Neuron (in vitro differentiated cells): ENCODE data around the gene LY6G6D.
A peak's percentile ranks its signal among the peaks of the same experiment; 100 is the strongest.

Experiments used
- H2AFZ ChIP-seq: one replicate; pipeline ENCODE4 v1.6.1; 2013; ENCODE audit warnings: low read depth, mild to moderate bottlenecking, inconsistent platforms, low read length, moderate library complexity
- H3K27me3 ChIP-seq: one replicate; pipeline ENCODE4 v1.6.1; 2013; ENCODE audit warnings: low read length; ENCODE audit not compliant: insufficient read depth
- H3K36me3 ChIP-seq: one replicate; pipeline ENCODE4 v1.6.1; 2013; ENCODE audit warnings: low read length; ENCODE audit not compliant: insufficient read depth
- H3K4me1 ChIP-seq: one replicate; pipeline ENCODE4 v1.6.1; 2013; ENCODE audit warnings: low read length; ENCODE audit not compliant: insufficient read depth
- H3K4me3 ChIP-seq: 2 replicates; pipeline ENCODE4 v1.5.1; 2013; ENCODE audit warnings: mild to moderate bottlenecking, low read length, moderate library complexity
- H3K9me3 ChIP-seq: one replicate; pipeline ENCODE4 v1.6.1; 2013; ENCODE audit warnings: low read length

LY6G6D gene

DNA sequence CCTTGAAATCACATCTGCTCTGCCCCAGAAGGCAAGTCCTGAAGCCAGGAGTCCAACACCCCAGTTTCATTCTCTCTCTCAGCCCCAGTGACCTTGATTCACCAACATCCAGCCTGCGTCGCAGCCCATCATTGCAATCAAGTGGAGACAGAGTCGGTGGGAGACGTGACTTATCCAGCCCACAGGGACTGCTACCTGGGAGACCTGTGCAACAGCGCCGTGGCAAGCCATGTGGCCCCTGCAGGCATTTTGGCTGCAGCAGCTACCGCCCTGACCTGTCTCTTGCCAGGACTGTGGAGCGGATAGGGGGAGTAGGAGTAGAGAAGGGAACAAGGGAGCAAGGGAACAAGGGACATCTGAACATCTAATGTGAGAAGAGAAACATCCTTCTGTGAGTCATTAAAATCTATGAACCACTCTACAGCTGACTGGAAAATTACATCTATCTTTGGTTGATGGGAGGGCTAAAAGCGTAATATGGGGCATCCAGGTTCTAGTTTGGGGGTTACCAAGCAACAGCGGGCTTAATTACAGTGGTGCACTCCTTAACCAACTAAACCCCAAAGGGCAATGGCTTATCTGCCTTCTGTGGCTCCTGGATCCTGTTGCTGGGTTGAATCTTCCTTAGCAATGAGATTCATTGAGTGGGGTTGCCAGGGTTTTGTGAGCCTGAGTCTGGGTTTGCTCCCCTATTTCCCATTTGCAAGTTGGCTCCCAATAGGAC is 2.5 kb downstream of the LY6G6D start:
- Histone ChIP-seq H3K36me3 (no peaks in the 10 kb centered on the region), H3K4me1 (peaks cover 14% of the 10 kb centered on the region), H3K4me3 (no peak overlapping the region), H3K27me3 (no peaks in the 10 kb centered on the region), H2AFZ (no peak overlapping the region), H3K9me3 (no peaks in the 10 kb centered on the region)

DNA sequence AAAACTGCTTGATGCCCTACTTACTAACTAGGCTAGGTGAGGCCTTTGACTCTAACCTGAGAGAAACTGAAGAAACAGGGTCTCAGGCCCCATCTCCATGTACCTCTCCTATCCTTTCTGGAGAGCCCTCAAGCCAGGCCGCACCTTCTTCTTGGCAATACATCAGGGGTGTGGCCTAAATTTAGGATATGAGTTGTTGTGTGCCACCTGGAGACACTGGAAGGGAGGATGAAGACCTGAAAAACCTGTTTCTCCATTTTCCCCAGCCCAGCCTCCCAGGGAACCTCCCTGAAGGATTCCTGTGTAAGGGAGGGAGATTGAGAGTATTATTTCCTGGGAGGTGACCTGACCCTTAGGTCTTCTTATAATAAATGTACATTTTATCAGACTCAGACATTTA is 3.1 kb downstream of the LY6G6D start:
- H3K27me3 ChIP-seq, result no peaks in the 10 kb centered on the region
- no peaks in the 10 kb centered on the region for H3K9me3 ChIP-seq
- peaks cover 13% of the 10 kb centered on the region for H3K4me1 ChIP-seq
- H2AFZ ChIP-seq, result no peak overlapping the region
- no peak overlapping the region for H3K4me3 ChIP-seq
- H3K36me3 ChIP-seq, result no peaks in the 10 kb centered on the region

DNA sequence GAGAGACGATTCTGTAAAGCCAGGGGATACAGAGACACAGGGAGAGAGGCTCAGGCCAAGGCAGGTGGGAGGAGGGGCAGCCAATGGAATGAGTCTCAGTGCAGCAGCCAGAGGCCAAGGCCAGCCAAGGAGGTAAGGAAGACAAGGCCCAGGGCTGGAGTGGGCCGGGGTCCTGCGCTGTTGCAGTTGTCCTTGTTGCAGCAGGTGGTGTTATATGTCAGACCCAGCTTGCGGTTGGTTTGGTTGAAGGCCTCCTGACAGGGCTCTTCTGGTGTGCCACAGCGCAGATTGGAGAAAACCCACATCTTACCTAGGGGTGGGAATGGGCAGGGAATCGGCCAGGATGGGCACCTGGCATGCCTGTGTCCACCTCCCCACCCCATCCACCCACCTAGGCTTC is 3.9 kb downstream of the LY6G6D start:
- Histone ChIP-seq H3K4me3 (no peak overlapping the region), H3K36me3 (no peaks in the 10 kb centered on the region), H3K9me3 (no peaks in the 10 kb centered on the region), H2AFZ (no peak overlapping the region), H3K27me3 (no peaks in the 10 kb centered on the region), H3K4me1 (peaks cover 5% of the 10 kb centered on the region)

DNA sequence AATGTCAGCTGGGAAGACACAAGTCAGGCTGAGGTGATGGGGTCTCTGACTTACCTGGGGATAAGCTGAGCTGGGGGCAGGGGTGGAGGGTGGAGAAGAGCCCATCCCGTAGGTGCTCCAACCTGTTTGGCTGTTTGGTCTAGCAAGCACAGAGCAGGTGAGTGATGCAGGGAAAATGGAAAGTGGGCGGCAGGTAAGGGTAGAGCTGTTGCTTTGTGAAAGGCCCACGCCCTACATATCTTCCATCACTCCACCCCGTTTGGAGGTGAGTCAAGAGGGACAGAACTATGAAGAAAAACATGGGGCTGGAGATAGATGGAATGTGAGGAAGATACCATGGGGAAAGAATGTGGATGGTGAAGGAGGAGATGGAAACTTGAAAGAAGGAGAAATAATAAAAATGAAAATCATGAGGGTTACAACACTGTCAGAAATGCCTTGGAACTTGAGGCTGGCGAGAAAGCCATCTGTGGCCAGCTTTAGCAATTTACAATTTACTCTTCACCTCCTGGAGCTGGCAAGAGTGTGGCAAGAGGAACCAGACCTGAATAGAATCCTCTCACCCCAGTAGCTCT is 5.1 kb downstream of the LY6G6D start:
- Histone ChIP-seq H3K36me3 (peaks cover 3% of the 10 kb centered on the region), H3K4me1 (no peaks in the 10 kb centered on the region), H3K9me3 (no peaks in the 10 kb centered on the region), H3K4me3 (no peak overlapping the region), H2AFZ (no peak overlapping the region), H3K27me3 (no peaks in the 10 kb centered on the region)

DNA sequence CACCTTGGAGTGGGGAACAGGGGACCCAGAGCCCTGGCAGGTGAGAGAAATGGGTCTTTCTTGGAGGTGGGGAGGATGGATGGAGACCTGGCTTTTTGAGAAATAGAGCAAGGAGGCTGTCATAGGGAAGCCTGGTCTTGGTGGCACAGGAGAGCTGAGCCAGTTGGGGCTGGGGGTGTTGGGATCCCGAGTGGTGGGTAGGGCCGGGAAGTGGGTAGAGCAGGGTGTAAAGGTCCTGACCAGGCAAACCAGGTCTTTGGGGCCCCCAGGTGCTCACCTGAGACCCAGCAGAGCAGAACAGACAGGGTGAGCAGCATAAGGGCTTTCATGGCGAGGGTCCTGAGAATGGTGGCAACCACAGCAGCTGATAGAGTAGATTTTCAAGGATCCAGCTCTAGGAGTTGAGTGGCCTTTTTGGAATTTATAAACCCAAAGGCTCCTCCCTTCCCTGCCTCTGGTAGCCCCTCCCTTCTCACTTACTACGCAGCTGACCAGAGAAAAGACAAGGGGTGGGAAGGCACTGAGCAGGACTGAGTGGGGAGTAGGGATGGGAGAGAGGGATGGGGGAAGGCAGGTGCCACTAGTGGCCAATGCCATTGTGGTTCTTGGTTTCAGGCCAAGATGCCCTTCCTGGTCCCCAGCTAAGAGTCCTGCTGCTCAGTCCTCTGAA is 6.3 kb downstream of the LY6G6D start, which contains the start of gene LY6G6C:
Gene LY6G6C, minus strand, starts transcription at position 396 of the 670 bp plus-strand sequence. Its CDS starts 67 bp downstream, at position 329.
- no peaks in the 10 kb centered on the region for H3K9me3 ChIP-seq
- no peaks in the 10 kb centered on the region for H3K4me1 ChIP-seq

DNA sequence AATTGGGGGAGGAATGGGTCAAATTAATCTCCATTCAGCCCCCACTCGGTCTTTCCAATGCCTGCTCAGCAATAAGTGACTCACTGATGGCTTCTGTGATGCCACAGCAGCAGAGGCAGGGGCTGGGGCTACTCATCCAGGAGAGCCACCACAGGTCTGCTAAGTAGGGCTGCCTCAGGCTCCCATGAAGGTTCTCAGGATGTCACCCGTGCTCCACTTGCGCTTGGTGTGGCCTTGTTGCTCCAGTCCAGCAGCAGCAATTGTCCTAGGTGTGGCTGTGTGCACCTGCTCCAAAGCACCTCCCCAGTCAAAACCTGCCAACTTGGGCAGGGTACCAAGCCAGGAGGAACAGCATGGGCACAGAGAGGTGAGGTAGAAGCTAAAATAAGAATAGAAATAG is 7.0 kb downstream of the LY6G6D start:
- Histone ChIP-seq H3K36me3 (peaks cover 19% of the 10 kb centered on the region), H2AFZ (no peak overlapping the region), H3K4me1 (no peaks in the 10 kb centered on the region), H3K9me3 (no peaks in the 10 kb centered on the region), H3K4me3 (no peak overlapping the region), H3K27me3 (no peaks in the 10 kb centered on the region)

More for the DNA sequence above, 6.3 kb downstream of the LY6G6D start, which contains the start of gene LY6G6C:
- Histone ChIP-seq H3K4me3 (no peak within 1 kb of the TSS), H3K36me3 (peaks cover 12% of the 10 kb centered on the region), H3K27me3 (no peaks in the 10 kb centered on the region), H2AFZ (no peak within 1 kb of the TSS)

DNA sequence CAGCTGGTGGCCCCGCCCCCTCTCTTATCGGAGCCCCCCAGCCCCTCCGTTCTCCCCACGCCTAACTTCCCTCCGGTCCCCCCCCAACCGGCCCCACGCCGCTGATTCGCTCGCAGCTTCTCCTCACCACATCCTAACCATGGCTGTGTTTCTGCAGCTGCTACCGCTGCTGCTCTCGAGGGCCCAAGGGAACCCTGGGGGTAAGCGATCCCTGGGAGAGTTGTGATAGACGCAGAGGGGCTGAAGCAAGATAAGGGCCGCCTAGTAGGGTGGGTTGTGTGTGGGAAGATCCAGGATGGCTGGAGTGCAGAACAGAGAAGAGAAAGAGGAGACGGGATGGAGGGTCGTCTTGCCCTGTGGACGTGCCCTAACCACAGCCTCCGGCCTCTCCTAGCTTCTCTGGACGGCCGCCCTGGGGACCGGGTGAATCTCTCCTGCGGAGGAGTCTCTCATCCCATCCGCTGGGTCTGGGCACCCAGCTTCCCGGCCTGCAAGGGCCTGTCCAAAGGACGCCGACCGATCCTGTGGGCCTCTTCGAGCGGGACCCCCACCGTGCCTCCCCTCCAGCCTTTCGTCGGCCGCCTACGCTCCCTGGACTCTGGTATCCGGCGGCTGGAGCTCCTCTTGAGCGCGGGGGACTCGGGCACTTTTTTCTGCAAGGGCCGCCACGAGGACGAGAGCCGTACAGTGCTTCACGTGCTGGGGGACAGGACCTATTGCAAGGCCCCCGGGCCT is 8.3 kb downstream of the LY6G6D start, which contains the start of gene MPIG6B:
Gene MPIG6B, plus strand, starts transcription at position 129 of the 735 bp plus-strand sequence. Its CDS starts 11 bp downstream, at position 140.
- Histone ChIP-seq H2AFZ (no peak within 1 kb of the TSS), H3K4me1 (no peaks in the 10 kb centered on the region), H3K27me3 (no peaks in the 10 kb centered on the region), H3K36me3 (peaks cover 31% of the 10 kb centered on the region), H3K9me3 (no peaks in the 10 kb centered on the region), H3K4me3 (no peak within 1 kb of the TSS)

DNA sequence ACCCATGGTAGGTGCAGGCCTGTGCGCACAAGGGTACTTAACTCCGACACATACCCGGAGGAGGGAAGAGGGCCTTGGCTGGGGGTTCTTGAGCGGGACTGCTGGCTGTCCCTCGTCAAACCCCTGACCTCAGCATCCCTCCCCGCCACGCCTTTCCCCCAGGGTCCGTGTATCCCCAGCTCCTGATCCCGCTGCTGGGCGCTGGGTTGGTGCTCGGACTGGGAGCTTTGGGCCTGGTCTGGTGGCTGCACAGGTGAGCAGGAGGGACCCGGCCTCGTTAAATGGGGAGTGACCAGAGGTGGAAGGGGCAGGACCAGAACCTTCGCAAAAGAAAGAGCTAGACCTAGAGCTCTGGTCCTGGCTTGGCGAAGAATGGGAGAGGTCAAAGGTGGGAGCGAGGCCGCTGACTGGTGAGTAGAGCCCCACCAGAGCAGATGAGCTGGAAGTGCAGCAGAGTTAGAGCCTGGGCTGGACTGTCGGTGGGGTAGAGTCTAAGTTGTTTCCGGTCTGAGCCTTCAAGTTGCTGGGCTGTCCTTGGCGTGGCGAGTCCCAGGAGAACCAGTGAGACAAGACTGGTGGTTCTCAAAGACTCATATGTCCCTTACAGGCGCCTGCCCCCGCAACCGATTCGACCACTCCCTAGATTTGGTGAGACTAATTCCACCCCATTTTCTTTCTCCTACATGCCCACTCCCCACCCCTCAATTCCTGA is 9.0 kb downstream of the LY6G6D start:
- Histone ChIP-seq H2AFZ (no peak overlapping the region), H3K4me3 (no peak overlapping the region), H3K9me3 (no peaks in the 10 kb centered on the region), H3K36me3 (peaks cover 33% of the 10 kb centered on the region), H3K4me1 (peaks cover 7% of the 10 kb centered on the region), H3K27me3 (no peaks in the 10 kb centered on the region)

DNA sequence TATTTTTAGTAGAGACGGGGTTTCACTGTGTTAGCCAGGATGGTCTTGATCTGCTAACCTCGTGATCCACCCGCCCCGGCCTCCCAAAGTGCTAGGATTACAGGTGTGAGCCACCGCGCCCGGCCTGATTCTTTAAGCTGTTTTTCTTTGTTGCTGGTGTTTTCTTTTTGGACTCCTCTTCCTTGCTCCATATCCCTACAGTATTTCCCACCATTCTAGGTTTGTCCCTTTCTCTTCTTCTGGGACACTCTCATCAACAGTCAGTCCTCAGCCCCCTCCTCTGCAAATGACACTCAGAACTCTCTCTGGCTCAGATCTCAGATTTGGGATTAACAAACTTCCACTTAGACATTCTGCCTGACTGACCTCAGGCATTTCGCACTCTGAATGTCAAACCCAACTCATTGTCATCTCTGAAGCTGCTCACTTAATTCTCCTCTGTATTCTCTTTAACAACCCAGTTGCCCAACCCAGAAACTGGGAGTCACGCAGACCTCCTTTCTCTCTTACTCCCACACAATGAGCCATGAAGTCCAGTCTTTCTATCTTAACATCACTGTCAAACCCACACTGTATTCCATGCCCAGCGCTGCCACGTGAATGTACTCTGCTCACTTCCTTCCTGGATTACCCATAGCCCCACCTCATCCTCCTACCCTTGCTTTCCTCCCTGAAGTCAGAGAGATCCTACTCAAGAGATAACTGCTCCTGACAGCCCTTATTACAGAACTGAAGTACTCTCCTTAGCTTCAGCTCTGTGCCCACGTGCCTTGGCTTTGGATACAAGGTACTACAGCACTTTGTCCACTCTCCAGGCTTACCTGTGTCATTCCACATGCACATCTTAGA is 10.6 kb downstream of the LY6G6D start:
- peaks cover 13% of the 10 kb centered on the region for H3K4me1 ChIP-seq
- H3K36me3 ChIP-seq, result peaks cover 35% of the 10 kb centered on the region
- no peak overlapping the region for H2AFZ ChIP-seq
- no peaks in the 10 kb centered on the region for H3K27me3 ChIP-seq
- no peak overlapping the region for H3K4me3 ChIP-seq
- no peaks in the 10 kb centered on the region for H3K9me3 ChIP-seq

DNA sequence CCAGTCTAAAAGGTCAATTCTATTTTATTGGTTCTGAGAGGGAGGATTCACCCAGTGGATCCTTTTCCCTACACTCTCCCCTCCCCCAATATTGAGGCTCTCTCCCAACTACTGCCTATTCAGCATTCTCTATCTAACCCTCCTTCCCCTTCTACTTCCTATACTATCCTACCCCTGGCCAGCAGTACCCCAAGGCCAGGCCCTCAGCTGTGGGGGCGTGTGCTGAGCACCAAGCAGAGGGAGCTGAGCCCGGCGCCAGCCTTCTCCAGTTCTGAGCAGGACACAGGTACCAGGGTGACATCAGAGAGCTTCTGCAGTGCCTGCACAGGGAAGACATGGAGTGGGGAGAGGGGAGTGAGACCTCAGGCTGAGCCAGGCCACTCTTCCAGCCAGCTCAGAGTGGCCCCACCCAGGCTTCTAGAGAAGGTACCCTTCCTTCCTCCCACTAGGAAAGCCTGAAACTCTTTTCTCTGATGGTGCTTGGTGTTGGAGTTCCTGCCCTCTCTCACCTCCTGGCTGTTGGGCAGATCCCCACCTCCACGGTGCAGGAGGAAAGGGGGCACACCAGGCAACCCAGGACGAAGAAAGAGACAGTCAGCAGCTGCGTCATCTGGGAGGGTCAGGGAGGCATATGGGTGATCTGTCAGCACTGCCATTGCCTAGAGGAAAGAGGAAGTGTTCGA is 12.0 kb downstream of the LY6G6D start:
- H3K36me3 ChIP-seq, result peaks cover 46% of the 10 kb centered on the region
- no peaks in the 10 kb centered on the region for H3K9me3 ChIP-seq
- H3K4me1 ChIP-seq, result peaks cover 16% of the 10 kb centered on the region
- H3K4me3 ChIP-seq, result no peak overlapping the region
- no peak overlapping the region for H2AFZ ChIP-seq
- no peaks in the 10 kb centered on the region for H3K27me3 ChIP-seq

DNA sequence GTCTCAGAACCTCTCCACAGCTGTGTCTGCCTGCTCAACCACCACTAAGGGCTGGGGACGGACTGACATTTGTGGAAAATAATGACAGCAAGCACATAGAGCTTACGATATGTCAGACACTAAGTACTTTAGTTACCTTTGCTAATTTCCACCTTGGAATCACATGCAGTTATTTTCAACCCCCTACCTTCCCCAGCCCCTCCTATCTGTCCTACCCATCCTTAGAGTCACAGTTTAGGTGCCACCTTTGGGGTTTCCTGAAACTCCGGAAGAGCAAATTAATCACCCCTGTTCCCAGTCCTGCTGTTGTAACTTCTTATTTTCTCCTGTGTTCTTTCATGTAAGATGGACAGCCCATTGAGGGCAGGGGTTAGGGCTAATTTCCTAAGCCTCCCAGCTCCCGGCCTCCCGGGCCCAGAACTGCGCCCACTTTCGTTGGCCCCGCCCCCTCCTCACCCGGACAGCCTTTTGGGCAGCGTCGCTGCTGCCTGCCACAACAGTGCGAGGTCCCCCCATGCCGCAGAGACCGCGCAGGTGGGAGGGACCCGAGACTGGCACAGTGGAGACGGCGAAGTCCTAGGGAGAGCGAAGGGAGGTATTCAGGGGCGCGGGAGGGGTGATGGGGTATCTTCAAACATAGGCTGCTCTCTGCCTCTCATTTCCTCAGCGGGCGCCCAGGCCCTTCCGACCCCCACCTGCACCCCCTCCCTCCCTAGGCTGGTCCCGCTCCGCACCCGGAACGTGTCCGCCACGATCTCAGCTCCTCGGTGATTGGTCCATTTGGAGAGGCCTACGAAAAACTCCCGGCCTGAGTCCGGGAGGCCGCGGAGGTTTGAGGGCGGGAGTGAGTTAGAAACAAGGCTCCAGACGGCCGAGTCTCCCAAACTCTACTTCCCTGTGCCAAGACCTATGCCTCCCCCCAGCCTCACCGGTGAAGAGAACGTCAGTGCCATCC is 12.8 kb downstream of the LY6G6D start:
- Histone ChIP-seq H3K4me3 (peak overlapping the region; percentile 87), H2AFZ (no peak overlapping the region), H3K9me3 (no peaks in the 10 kb centered on the region), H3K4me1 (peaks cover 16% of the 10 kb centered on the region), H3K27me3 (no peaks in the 10 kb centered on the region), H3K36me3 (peaks cover 49% of the 10 kb centered on the region)
